ENCODE measurements around the gene ROBO1. TPM values are rescaled to one million over a fixed set of nuclear protein-coding genes. Genes with fewer than 3 reads are reported as not detected.

The ROBO1 gene
- total and polyA plus RNA-seq, 2 of the 13 experiments (the other 11 are each of a cell fraction or from before 2014, with no cell fraction given) = 52.2 to 71.0 TPM

DNA sequence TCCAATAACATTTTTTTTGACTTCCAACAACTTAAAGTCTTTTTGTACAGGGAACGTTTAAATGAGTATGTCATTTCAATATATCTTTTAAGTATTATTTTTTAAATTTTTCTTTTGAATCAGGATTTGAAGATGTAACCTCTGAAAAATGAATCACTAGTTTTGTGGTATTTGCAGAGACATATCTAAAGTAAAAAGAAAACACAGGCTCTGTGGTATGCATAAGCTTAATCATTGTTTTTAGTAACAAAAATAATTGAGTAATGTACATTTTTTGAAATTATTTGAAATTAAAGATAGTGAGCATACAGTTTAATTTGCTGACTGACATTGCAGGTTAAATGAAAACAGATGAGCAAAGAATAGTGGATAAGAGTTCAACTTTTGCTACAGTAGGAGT lies 531.3 kb downstream of the ROBO1 start:
- no peaks in the 10 kb centered on the region for H3K79me2 ChIP-seq (ENCODE audit: insufficient read depth, low read length)
- in situ Hi-C loops (cut with HindIII; ENCODE audit: extremely low pct_ligation_motif_present, low pct_unique_long_range_greater_than_20kb) = no loop called here
- no TSS peak for BruUV-seq (replicated peaks)

More for the DNA sequence above, 531.3 kb downstream of the ROBO1 start:
- FAIRE-seq (no peak), ATAC-seq (no peak), DNase-seq (ENCODE audit: low spot score) (no peak)
- Histone ChIP-seq H3K4me3 (replicated peaks in 1 of 3; ENCODE audit: insufficient read depth in 1 of 3, low read depth in 2 of 3, low read length in 3 of 3) (no peak overlapping the region), H2AFZ (ENCODE audit: low read length) (no peak overlapping the region), H3K9ac (ENCODE audit: insufficient read depth, low read depth, low read length) (no peak overlapping the region), H3K27ac (ENCODE audit: extremely low read length, insufficient read depth, low read length) (no peak overlapping the region), H3K4me1 (ENCODE audit: insufficient read depth, low read length) (no peaks in the 10 kb centered on the region), H3K27me3 (ENCODE audit: control insufficient read depth in 1 of 2, insufficient read depth in 2 of 2, low read length in 2 of 2) (no peaks in the 10 kb centered on the region), H3K36me3 (replicated peaks in 1 of 2; ENCODE audit: control insufficient read depth in 1 of 2, insufficient read depth in 2 of 2, low read length in 2 of 2) (no peaks in the 10 kb centered on the region), H4K20me1 (ENCODE audit: insufficient read depth, low read length) (no peaks in the 10 kb centered on the region), H3K4me2 (ENCODE audit: low read depth, low read length) (no peak overlapping the region), H3K9me3 (ENCODE audit: low read length) (no peaks in the 10 kb centered on the region)
- CTCF ChIA-PET (ENCODE audit: low intra/inter-chr PET ratio, low total read pairs) = no interaction called here
- intact Hi-C loops (cut with micrococcal nuclease; ENCODE audit: unreplicated experiment) = no loop called here
- 0% methylated on average over 1 of the region's 1 CpG for WGBS (ENCODE audit: low lambda C conversion rate)
- POLR2A ChIA-PET = no interaction called here
- TF ChIP-seq ZNF879 (CRISPR knock-in tag; IDR thresholded peaks at IDR 0.05) (no peak), ZNF7 (CRISPR knock-in tag; IDR thresholded peaks at IDR 0.05) (no peak), RAD21 (CRISPR knock-in tag; IDR thresholded peaks at IDR 0.05) (no peak), SUZ12 (IDR thresholded peaks at IDR 0.05; ENCODE audit: low read depth, low read length) (no peak), ZBTB3 (CRISPR knock-in tag; IDR thresholded peaks at IDR 0.05; ENCODE audit: borderline replicate concordance, low read depth) (no peak), ZFP36L2 (CRISPR knock-in tag; IDR thresholded peaks at IDR 0.05) (no peak), YEATS2 (CRISPR knock-in tag; IDR thresholded peaks at IDR 0.05; ENCODE audit: borderline replicate concordance) (no peak)
- TF ChIP-seq, protein P1, sequence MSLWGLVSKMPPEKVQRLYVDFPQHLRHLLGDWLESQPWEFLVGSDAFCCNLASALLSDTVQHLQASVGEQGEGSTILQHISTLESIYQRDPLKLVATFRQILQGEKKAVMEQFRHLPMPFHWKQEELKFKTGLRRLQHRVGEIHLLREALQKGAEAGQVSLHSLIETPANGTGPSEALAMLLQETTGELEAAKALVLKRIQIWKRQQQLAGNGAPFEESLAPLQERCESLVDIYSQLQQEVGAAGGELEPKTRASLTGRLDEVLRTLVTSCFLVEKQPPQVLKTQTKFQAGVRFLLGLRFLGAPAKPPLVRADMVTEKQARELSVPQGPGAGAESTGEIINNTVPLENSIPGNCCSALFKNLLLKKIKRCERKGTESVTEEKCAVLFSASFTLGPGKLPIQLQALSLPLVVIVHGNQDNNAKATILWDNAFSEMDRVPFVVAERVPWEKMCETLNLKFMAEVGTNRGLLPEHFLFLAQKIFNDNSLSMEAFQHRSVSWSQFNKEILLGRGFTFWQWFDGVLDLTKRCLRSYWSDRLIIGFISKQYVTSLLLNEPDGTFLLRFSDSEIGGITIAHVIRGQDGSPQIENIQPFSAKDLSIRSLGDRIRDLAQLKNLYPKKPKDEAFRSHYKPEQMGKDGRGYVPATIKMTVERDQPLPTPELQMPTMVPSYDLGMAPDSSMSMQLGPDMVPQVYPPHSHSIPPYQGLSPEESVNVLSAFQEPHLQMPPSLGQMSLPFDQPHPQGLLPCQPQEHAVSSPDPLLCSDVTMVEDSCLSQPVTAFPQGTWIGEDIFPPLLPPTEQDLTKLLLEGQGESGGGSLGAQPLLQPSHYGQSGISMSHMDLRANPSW (CRISPR knock-in tag; IDR thresholded peaks at IDR 0.05; ENCODE audit: borderline replicate concordance) = no peak
- TF ChIP-seq, protein P2, sequence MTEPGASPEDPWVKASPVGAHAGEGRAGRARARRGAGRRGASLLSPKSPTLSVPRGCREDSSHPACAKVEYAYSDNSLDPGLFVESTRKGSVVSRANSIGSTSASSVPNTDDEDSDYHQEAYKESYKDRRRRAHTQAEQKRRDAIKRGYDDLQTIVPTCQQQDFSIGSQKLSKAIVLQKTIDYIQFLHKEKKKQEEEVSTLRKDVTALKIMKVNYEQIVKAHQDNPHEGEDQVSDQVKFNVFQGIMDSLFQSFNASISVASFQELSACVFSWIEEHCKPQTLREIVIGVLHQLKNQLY (CRISPR knock-in tag; IDR thresholded peaks at IDR 0.05) = no peak
